GM18526 (cell line): ENCODE measurements around the gene REV1.

Source experiments
- POLR2A ChIP-seq: IDR thresholded peaks from 3 replicates; pipeline ENCODE4 v1.6.1; 2011; ENCODE audit not compliant: insufficient read length; ENCODE audit errors: extremely low read depth

Gene REV1

DNA sequence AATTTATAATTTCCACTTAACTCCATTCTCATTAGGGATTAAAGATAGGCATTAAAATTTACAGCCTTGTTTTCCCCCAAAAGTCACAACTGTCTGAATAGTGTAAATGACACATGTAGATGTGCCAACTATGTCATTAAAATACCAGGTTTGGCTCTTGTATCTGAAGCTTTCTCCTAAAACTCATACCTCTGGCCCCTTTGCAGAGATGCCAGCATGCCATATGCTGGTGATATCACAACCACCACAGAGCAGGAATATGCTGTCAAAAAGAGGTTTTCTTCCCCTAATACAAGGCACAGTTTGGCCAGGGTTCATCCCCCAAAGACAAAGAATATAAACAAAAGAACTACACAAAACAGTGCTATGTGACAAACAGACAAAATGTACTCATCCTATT lies 65.4 kb downstream of the REV1 start:
- no peak for TF ChIP-seq POLR2A

DNA sequence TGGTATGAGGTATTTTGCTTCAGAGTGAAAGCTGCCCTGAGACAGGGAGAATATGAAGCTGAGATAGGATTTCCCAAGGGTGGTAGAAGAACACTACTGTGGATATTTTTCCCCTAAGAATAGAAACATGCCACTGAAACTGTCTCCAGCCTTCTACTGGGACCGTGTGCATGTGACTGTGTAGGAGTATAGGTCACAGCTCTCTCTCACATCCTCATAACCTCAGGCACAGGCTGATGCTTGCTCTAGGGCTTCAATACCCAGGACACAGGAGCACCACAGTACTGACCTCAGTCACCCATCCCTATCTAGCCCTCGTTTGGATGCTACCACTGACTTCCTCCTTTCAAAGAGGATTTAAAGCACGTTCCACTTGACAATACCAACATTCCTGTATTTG lies 67.2 kb downstream of the REV1 start:
- TF ChIP-seq POLR2A = no peak

DNA sequence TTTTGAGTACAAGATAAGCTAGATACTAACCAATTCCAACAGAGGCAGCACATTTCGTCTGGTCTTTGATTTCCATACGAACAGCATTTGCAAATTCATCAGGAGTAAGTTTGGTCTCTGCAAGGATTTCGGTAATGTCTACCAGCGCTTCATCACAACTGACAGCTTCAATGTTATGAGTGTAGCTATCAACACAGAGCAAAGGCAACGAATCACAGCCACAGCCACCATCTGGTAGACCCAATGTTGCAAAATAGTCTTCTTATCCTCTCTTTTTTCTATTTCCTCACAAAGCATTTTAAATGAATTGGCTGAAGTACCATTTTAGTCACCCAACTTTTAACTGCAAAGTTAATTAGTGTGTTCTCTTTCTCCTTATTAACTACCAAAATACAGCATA lies 68.3 kb downstream of the REV1 start:
- TF ChIP-seq POLR2A = no peak

DNA sequence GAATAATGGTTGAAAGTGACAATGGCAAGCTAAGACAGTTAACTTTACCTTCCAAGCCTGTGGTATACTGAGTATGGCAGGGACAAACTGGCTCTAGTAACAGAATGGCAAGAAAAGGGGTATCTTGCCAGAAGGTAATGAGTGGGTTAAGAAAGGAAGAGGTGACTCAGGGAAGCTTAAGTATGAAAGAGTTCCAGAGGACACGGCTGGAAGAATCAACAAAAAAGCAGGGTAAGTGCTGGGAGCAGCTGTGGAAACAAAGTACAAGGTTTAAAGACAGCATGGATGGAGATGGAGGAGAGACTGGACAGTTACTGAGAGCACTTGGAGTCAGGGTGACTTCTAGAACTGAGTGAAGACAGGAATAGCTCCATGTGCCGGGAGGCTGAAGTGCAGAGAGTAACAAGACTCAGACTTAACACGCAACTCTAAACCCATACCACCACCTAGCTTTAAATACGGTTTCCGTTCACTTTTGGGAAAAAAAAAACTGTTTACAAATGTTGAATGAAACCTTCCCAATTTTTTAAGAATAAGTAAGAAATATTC lies 69.0 kb downstream of the REV1 start:
- no peak for TF ChIP-seq POLR2A

DNA sequence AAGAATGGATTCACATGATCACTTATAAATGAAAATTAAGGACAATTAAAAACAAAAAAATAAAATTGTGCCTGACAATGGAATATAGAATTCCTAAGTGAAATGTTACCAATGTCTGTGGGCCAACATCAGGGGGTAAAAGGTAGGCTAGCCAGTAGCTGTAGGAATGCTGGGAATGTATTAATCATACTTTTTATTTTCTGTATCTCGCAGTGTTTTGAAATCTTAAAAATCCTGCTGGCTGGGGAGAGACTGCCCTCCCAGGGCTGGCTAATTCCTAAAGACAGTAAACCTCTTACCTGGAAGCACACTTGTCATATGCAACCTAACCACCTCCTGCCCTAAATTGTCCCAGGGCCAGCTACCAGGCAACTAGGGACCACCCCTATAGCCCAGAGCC lies 69.8 kb downstream of the REV1 start:
- no peak for TF ChIP-seq POLR2A

DNA sequence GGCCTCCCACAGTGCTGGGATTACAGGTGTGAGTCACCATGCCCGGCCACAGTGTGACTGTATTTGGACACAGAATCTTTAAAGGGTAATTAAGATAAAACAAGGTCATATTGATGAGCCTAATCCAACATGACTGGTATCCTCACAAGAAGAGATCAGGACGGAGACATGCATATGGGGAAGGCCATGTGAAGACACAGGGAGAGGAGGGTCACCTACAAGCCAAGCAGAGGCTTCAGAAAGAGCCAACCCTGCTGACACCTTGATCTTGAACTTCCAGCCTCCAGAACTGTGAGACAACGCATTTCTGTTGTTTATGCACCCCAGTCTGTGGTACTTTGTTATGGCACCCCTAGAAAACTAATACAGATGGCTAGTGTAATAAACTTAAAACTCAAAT lies 72.4 kb downstream of the REV1 start:
- no peak for TF ChIP-seq POLR2A

GRCh38 chr2:99414566-99414965 lies 75.3 kb downstream of the REV1 start:
- no peak for TF ChIP-seq POLR2A

DNA sequence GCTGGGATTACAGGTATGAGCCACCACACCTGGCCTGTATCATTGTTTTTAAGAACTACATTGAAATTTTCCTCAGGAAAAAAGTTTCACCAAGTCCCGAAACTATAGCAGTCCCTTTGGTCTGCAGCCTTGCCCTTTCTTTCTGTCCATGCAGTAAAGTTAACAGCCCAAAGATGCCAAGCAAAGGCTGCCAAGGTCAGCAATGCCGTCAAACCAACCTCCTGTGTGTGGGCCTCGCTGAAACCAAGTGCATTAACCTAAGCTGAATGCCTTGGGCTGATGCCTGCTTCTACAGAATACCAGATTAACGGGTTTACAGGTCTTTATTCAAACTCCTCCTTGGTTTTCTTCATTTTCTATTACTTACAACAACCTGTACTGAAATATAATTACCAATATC lies 79.5 kb downstream of the REV1 start:
- TF ChIP-seq POLR2A = no peak

DNA sequence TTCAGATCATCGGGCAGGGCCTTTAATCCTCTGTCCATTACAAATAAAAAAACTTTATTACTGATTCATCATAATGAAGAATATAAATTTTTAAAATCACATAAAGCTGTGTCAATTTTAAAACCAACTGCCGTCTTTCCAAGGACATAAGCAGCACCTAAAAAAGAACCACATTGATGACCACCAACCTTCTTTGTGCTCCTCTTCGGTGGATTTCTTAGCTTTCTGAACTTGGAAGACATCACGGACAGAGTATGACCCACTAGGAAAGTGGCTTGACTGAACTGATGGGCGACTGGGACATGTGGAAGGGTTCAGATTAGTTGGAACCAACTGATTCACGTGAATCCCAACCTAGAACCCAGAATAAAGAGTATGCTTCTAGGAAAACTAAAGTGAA lies 83.7 kb downstream of the REV1 start:
- TF ChIP-seq POLR2A = no peak

DNA sequence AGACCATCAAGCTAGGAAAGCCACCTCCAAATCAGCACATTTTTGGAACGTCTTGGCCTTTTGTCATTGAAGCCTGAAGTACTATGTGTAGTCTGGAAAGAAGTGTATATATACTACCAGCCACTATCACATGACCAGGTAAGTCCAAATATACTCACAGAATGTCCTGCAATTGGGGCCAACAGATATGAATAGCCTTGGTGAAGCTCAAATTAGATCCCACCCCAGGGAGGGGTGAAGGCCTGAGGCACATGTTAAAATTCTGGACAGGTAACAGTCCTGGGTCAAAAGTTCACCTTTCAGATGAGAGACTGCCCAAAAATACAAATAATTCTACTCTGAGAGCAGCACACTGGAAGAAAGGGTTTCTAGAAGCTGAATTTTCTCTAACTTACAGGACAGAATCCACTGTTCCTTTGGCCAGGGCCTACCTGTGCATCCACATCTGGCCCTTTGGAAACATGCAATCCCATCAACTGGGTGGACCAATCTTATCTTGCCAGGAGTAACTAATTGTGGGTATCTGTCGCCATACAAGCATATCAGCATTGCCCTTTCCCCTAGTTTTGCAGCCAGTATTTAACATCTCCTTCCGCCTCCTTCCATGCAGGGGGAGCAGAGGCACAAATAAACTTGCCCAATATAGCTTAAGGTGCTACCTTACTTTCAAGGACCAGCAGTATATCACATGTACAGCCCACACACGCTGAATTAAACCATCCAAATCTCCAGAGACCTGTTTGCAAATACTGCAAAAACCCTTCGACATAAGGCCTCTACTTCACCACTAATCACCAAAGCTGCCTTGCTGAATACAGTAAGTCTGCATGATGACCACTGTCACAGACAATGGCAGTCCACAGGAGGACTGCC lies 84.8 kb downstream of the REV1 start:
- no peak for TF ChIP-seq POLR2A

DNA sequence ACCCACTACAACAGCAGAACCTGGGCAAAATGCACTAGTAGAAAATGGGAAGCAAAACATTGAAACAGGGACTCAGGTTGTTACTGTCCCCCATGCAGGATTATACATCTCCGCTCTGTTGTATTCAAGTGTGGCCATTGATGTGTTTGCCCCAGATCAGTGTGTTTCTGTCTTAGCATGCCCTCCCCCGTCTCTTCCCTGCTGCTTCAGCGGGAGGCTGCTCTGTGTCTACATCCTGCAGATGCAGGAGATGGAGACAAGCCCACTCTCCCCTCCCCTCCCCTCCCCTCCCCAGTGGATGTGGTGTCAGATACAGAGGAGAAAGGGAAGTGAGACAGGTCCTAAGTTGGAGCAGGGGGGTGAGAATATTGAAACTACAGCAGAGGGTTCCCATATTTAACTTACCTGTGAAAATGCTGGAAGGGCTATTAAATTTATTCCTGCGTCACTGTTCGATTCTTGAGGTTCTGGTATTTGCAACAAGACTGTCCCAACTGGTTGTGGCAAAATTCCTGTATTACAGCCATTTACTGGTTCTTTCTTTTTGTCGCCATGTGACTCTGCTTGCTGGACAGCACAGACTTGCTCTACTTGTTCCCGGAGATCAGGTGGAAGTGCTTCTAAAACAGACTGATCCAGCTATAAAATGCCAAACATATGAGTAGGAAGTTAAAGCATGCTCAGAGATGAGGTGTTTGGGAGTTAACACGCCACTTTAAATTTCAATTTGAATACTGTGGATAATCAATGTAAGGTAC lies 85.6 kb downstream of the REV1 start:
- no peak for TF ChIP-seq POLR2A

- TF ChIP-seq POLR2A = no peak
These were observed 86.3 kb downstream of the REV1 start for GRCh38 chr2:99403524-99403923.

- TF ChIP-seq POLR2A = no peak
These were observed 86.7 kb downstream of the REV1 start for GRCh38 chr2:99403084-99403483.

GRCh38 chr2:99401841-99402240 lies 88.0 kb downstream of the REV1 start:
- TF ChIP-seq POLR2A = no peak

DNA sequence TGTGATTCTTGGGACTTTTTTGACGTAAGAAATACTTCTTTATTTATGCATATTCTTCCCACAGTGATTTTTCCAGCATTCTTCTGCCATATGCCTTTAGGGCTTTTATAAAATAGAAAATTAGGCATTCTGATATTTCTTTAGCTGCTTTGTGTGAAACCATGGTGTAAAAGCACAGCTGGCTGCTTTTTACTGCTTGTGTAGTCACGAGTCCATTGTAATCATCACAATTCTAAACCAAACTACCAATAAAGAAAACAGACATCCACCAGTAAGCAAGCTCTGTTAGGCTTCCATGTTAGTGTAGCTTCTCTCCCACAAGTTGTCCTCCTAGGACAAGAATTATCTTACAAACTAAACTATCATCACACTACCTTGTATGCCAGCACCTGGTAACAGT lies 90.0 kb downstream of the REV1 start:
- no peak for TF ChIP-seq POLR2A

GRCh38 chr2:99399063-99399462 lies 90.8 kb downstream of the REV1 start:
- TF ChIP-seq POLR2A = no peak
